Hepatocyte (in vitro differentiated cells): ENCODE results near the gene ARSG. TPM values are rescaled to one million over a fixed set of nuclear protein-coding genes. Genes with fewer than 3 reads are reported as not detected.

ENCODE experiments used
- DNase-seq: peaks from one replicate; pipeline ENCODE4 v3.0.0-alpha.2; 2016; ENCODE audit warnings: low spot score
- H2AFZ ChIP-seq: fragments of 200-600 bp; sonication (generic); 2 replicates; pipeline ENCODE4 v1.6.0; 2016; ENCODE audit warnings: antibody characterized with exemption, mild to moderate bottlenecking
- H3K27ac ChIP-seq: fragments of 200-600 bp; sonication (generic); 2 replicates; pipeline ENCODE4 v1.5.1; 2016; ENCODE audit warnings: mild to moderate bottlenecking
- H3K27me3 ChIP-seq: fragments of 200-600 bp; sonication (generic); 2 replicates; pipeline ENCODE4 v1.6.1; 2016
- H3K36me3 ChIP-seq: fragments of 200-600 bp; sonication (generic); replicated peaks from 2 replicates; pipeline ENCODE4 v1.5.1; 2016; ENCODE audit warnings: low read depth; ENCODE audit not compliant: insufficient read depth
- H3K4me1 ChIP-seq: fragments of 200-600 bp; sonication (generic); 2 replicates; pipeline ENCODE4 v1.5.1; 2016; ENCODE audit warnings: mild to moderate bottlenecking, moderate library complexity; ENCODE audit not compliant: insufficient read depth
- H3K4me2 ChIP-seq: fragments of 200-600 bp; sonication (generic); 2 replicates; pipeline ENCODE4 v1.6.0; 2016
- H3K4me3 ChIP-seq: fragments of 200-600 bp; sonication (generic); 2 replicates; pipeline ENCODE4 v1.5.1; 2016; ENCODE audit warnings: mild to moderate bottlenecking
- H3K79me2 ChIP-seq: fragments of 200-600 bp; sonication (generic); 2 replicates; pipeline ENCODE4 v1.6.0; 2017; ENCODE audit warnings: mild to moderate bottlenecking
- H3K9me2 ChIP-seq: fragments of 200-600 bp; sonication (generic); replicated peaks from 2 replicates; pipeline ENCODE4 v1.6.0; 2017; ENCODE audit warnings: mild to moderate bottlenecking; ENCODE audit not compliant: insufficient read depth
- H3K9me3 ChIP-seq: fragments of 200-600 bp; sonication (generic); 2 replicates; pipeline ENCODE4 v1.5.1; 2016; ENCODE audit warnings: low read depth, mild to moderate bottlenecking
- H4K20me1 ChIP-seq: fragments of 200-600 bp; sonication (generic); 2 replicates; pipeline ENCODE4 v1.6.0; 2016; ENCODE audit warnings: mild to moderate bottlenecking; ENCODE audit not compliant: insufficient read depth, poor library complexity, severe bottlenecking
- EZH2 ChIP-seq: fragments of 200-600 bp; sonication (generic); IDR thresholded peaks from 2 replicates; pipeline ENCODE4 v1.6.1; 2016; ENCODE audit warnings: antibody characterized with exemption, mild to moderate bottlenecking, borderline replicate concordance
- EZH2phosphoT487 ChIP-seq: fragments of 200-600 bp; sonication (generic); IDR thresholded peaks from one replicate; pipeline ENCODE4 v1.6.1; 2018; ENCODE audit warnings: antibody characterized with exemption, mild to moderate bottlenecking, low read depth, moderate library complexity; ENCODE audit not compliant: unreplicated experiment, severe bottlenecking
- WGBS: methylation state at CpG from one replicate; pipeline ENCODE4 v1.1.6; 2016; ENCODE audit warnings: low lambda C conversion rate; ENCODE audit errors: missing lambda C conversion rate; 5-methylcytosine and 5-hydroxymethylcytosine counted together
- polyA plus RNA-seq: library from polyadenylated mRNA; unstranded; fragments of >200 nt; fragmentation: Nextera tagmentation; extraction: Ambion mirVana; gene quantifications from 2 replicates; pipeline ENCODE4 v1.2.1, GENCODE V29; 2016
- total RNA-seq: library from RNA; depleted of rRNA; stranded (reverse); fragments of >200 nt; gene quantifications from 2 replicates; pipeline ENCODE4 v1.2.3, GENCODE V29; 2014
- TF ChIP-seq, protein P1 (sequence below): fragments of 200-600 bp; sonication (generic); IDR thresholded peaks from 2 replicates; pipeline ENCODE4 v1.5.1; 2016; ENCODE audit warnings: antibody characterized with exemption, mild to moderate bottlenecking; ENCODE audit not compliant: poor library complexity

ARSG gene
- total and polyA plus RNA-seq, 2 experiments from 2014 or later = 1.3 to 1.4 TPM

DNA sequence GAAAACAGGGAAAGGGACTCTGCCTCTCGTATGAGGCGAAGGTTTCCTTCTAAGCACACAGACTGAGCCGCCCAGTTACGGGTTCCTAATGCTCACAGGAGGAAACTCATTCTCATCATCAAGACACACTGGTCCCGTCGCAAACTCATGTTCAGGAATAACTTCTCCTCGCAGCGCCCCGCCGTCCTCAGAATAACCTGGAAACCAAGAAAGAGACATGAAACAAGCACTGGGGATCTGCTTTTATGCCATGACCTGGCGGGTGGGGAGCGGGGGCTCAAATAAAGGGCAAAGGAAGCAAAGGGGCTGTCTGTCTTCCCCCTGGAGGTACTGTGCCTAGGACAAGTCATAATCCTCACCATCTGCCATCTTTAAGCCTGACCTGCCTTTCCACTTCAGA lies 134.7 kb downstream of the ARSG start:
- Histone ChIP-seq H3K9me2 (no peaks in the 10 kb centered on the region), H3K27me3 (no peaks in the 10 kb centered on the region), H3K79me2 (no peaks in the 10 kb centered on the region), H3K36me3 (no peaks in the 10 kb centered on the region), H3K4me2 (no peak overlapping the region), H3K4me1 (no peaks in the 10 kb centered on the region), H3K4me3 (no peak overlapping the region), H2AFZ (no peak overlapping the region), H3K27ac (no peak overlapping the region), H4K20me1 (no peaks in the 10 kb centered on the region), H3K9me3 (no peaks in the 10 kb centered on the region)
- WGBS = 94% methylated on average over 12 of the region's 12 CpGs
- no peak for TF ChIP-seq EZH2
- no peak for TF ChIP-seq EZH2phosphoT487
- TF ChIP-seq, protein P1, sequence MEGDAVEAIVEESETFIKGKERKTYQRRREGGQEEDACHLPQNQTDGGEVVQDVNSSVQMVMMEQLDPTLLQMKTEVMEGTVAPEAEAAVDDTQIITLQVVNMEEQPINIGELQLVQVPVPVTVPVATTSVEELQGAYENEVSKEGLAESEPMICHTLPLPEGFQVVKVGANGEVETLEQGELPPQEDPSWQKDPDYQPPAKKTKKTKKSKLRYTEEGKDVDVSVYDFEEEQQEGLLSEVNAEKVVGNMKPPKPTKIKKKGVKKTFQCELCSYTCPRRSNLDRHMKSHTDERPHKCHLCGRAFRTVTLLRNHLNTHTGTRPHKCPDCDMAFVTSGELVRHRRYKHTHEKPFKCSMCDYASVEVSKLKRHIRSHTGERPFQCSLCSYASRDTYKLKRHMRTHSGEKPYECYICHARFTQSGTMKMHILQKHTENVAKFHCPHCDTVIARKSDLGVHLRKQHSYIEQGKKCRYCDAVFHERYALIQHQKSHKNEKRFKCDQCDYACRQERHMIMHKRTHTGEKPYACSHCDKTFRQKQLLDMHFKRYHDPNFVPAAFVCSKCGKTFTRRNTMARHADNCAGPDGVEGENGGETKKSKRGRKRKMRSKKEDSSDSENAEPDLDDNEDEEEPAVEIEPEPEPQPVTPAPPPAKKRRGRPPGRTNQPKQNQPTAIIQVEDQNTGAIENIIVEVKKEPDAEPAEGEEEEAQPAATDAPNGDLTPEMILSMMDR = no peak
- DNase-seq = no peak

DNA sequence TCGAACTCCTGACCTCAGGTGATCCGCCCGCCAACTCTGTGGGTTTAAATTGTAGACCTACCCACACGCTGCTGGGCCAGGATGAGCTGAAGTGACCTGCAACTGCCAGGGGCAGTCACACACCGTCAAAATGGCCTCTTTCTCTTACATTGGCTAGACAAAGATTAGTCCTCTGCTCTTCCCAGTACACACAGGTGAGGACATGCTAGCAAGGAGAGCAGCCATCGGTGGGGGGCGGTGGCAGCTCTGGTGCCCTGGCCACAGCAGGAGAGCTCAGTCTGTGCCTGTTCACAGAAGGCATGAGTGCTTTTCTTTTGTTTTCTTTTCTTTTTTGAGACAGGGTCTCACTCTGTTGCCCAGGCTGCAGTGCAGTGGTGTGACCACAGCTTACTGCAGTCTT lies 136.3 kb downstream of the ARSG start:
- Histone ChIP-seq H2AFZ (no peak overlapping the region), H3K9me2 (no peaks in the 10 kb centered on the region), H3K27ac (no peak overlapping the region), H3K27me3 (no peaks in the 10 kb centered on the region), H3K9me3 (no peaks in the 10 kb centered on the region), H3K4me1 (no peaks in the 10 kb centered on the region), H3K4me2 (no peak overlapping the region), H3K36me3 (no peaks in the 10 kb centered on the region), H4K20me1 (no peaks in the 10 kb centered on the region), H3K79me2 (no peaks in the 10 kb centered on the region), H3K4me3 (no peak overlapping the region)
- no peak for DNase-seq
- TF ChIP-seq EZH2phosphoT487 (no peak), EZH2 (no peak)
- TF ChIP-seq, protein P1 = no peak
- WGBS = 96% methylated on average over 7 of the region's 7 CpGs

DNA sequence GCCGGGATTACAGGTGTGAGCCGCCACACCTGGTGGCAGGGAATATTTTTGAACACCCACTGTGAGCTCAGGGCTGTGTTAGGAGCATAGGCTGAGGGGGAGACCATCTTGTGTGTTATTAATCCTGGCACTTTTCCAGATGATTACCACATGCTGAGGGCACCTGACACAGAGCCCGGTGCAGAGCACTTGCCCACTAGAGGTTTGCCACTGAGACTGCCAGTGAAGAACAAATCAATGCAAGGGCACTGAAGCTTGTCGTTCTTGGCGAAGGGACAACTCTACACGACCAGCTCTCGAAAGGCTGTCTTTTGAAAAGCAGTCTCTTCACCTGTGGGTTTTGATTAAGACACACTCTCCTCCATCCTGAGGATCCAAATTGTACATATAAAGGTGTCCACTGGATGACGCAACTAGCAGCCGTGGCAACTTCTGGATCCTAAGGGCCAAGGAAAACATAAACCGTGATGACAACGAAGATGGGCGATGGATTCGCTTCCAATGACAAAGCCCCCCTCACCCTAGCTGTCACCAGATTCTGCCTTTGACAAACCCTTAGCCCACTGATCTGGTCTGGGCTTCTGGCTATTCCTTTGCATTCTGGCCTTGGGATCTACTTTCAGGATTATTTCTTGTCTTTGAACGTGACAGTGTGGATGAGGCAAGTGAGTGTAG lies 137.3 kb downstream of the ARSG start:
- H3K36me3 ChIP-seq = no peaks in the 10 kb centered on the region
- TF ChIP-seq EZH2 (no peak), EZH2phosphoT487 (no peak)
- TF ChIP-seq, protein P1 = no peak
- H3K4me3 ChIP-seq = no peak overlapping the region
- 96% methylated on average over 14 of the region's 14 CpGs for WGBS
- H3K27ac ChIP-seq = no peak overlapping the region
- no peaks in the 10 kb centered on the region for H3K4me1 ChIP-seq
- H4K20me1 ChIP-seq = no peaks in the 10 kb centered on the region
- H3K27me3 ChIP-seq = no peaks in the 10 kb centered on the region
- no peak for DNase-seq
- H3K4me2 ChIP-seq = no peak overlapping the region
- no peaks in the 10 kb centered on the region for H3K9me2 ChIP-seq
- H3K9me3 ChIP-seq = no peaks in the 10 kb centered on the region
- no peak overlapping the region for H2AFZ ChIP-seq
- no peaks in the 10 kb centered on the region for H3K79me2 ChIP-seq

DNA sequence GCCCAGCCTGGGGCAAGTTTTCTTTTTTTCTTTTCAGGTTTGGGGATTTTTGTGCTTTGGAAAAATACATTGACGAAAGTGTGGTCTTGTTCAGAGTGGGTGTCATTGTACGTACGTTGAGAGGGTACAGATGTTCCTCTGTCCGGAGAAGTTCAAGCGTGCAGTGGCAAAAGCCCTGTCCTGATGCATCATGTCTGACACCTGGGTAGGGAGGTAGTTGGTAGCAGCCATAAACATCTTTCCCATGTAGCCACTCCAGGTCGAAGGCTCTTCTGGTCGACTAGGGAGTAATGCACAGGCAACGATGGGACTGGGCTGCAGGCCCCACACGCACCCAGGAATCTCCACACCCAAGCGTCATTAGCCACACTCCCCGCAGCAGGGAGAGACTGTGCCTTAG lies 138.6 kb downstream of the ARSG start:
- no peak overlapping the region for H3K4me3 ChIP-seq
- H3K79me2 ChIP-seq = no peaks in the 10 kb centered on the region
- no peak for TF ChIP-seq EZH2
- TF ChIP-seq EZH2phosphoT487 = no peak
- TF ChIP-seq, protein P1 = no peak
- 96% methylated on average over 11 of the region's 11 CpGs for WGBS
- H2AFZ ChIP-seq = no peak overlapping the region
- no peak overlapping the region for H3K27ac ChIP-seq
- H3K36me3 ChIP-seq = no peaks in the 10 kb centered on the region
- DNase-seq = no peak
- no peaks in the 10 kb centered on the region for H3K27me3 ChIP-seq
- no peaks in the 10 kb centered on the region for H3K9me2 ChIP-seq
- H4K20me1 ChIP-seq = no peaks in the 10 kb centered on the region
- no peak overlapping the region for H3K4me2 ChIP-seq
- H3K4me1 ChIP-seq = no peaks in the 10 kb centered on the region
- no peaks in the 10 kb centered on the region for H3K9me3 ChIP-seq
